ENCODE data around the gene PRTN3.

GRCh38 chr19:805166-805551, 35.6 kb upstream of the PRTN3 start:
- TF ChIP-seq CTCF (conservative IDR thresholded peaks at IDR 0.05 in 1 of 2, IDR thresholded peaks at IDR 0.05 in 1 of 2; ENCODE audit: extremely low read depth in 1 of 2, insufficient read depth in 1 of 2, low read depth in 1 of 2, low read length in 2 of 2): no peak
- TF ChIP-seq EZH2 (IDR thresholded peaks at IDR 0.05; ENCODE audit: borderline replicate concordance, low read length): no peak

Measured in mammary epithelial cell (primary cell).